K562 (cell line): Measurements from ENCODE around the gene ADAM20. TPM values are rescaled to one million over a fixed set of nuclear protein-coding genes. Genes with fewer than 3 reads are reported as not detected.

ENCODE experiments used
- ATAC-seq: fragments of 200-7000 bp; cut with Tn5 transposase; 3 replicates; pipeline ENCODE4 v1.9.1; 2020; ENCODE audit warnings: moderate library complexity
- BruUV-seq: library from RNA; stranded (reverse); fragments of 400-500 nt; replicated peaks from 2 replicates; lab custom pipeline; 2021; lab: Mats Ljungman, UMichigan
- CTCF ChIA-PET: fragments of 300-600 bp; formaldehyde crosslinking; extraction: SDS; loops from one replicate; lab custom pipeline; 2021; ENCODE audit warnings: low intra/inter-chr PET ratio; lab: Yijun Ruan, JAX
- POLR2A ChIA-PET: fragments of 300-600, 350-650 bp; sonication (Branson Sonifier 250); formaldehyde crosslinking; extraction: SDS; loops from one replicate; lab custom pipeline; 2021; ENCODE audit warnings: antibody characterized with exemption, inconsistent platforms; lab: Yijun Ruan, JAX
- DNase-seq, 4 experiments: peaks; one replicate each; pipeline versions ENCODE4 v3.0.0 to v3.0.0-alpha.2; 2011 to 2018; ENCODE audit warnings: low spot score in 3 of 4, mixed read lengths in 3 of 4; ENCODE audit errors: extremely low read depth in 1 of 4
- FAIRE-seq: peaks from 2 replicates; lab custom pipeline; 2011; peaks lifted over from hg19 to GRCh38; lab: Jason Lieb, UNC
- H2AFZ ChIP-seq: 2 replicates; pipeline ENCODE4 v1.6.0; 2011; ENCODE audit warnings: low read depth, low read length, control low read depth, inconsistent platforms
- H3K27ac ChIP-seq: fragments of 200-600 bp; 3 replicates; pipeline ENCODE4 v1.8.0; 2011; ENCODE audit warnings: low read depth, mild to moderate bottlenecking, control low read depth, inconsistent platforms, low read length, moderate library complexity, mixed read lengths; ENCODE audit errors: extremely low read depth
- H3K27me3 ChIP-seq, 2 experiments: fragments of 300-600 bp in 1 of 2; 2 replicates in 1 of 2; 3 replicates in 1 of 2; pipeline versions ENCODE4 v1.6.0 to v1.8.0; 2011; ENCODE audit warnings: inconsistent platforms in 2 of 2, low read length in 2 of 2, mild to moderate bottlenecking in 1 of 2, mixed read lengths in 1 of 2, moderate library complexity in 1 of 2; ENCODE audit not compliant: control insufficient read depth in 2 of 2, insufficient read depth in 2 of 2
- H3K36me3 ChIP-seq: fragments of 300-600 bp; 3 replicates; pipeline ENCODE4 v1.8.0; 2011; ENCODE audit warnings: mild to moderate bottlenecking, low read length, inconsistent platforms; ENCODE audit not compliant: control insufficient read depth, insufficient read depth
- H3K4me1 ChIP-seq, 2 experiments: fragments of 200-600 bp in 1 of 2; replicated peaks in 1 of 2; 2 replicates in 1 of 2; 3 replicates in 1 of 2; pipeline versions ENCODE4 v1.5.1 to v1.8.0; 2011; ENCODE audit warnings: inconsistent platforms in 2 of 2, low read length in 2 of 2, mild to moderate bottlenecking in 1 of 2, mixed read lengths in 1 of 2, moderate library complexity in 1 of 2; ENCODE audit not compliant: control insufficient read depth in 2 of 2, insufficient read depth in 2 of 2
- H3K4me2 ChIP-seq: 2 replicates; pipeline ENCODE4 v1.6.1; 2011; ENCODE audit warnings: low read length, control low read depth, inconsistent platforms, mixed read lengths; ENCODE audit not compliant: insufficient read depth
- H3K4me3 ChIP-seq: fragments of 200-600 bp; sonication (generic), shearing (Covaris generic); 2 replicates; pipeline ENCODE4 v1.5.1; 2016; ENCODE audit warnings: control low read depth, inconsistent platforms
- H3K79me2 ChIP-seq: fragments of 200-600 bp; 3 replicates; pipeline ENCODE4 v1.8.0; 2011; ENCODE audit warnings: low read length, inconsistent platforms; ENCODE audit not compliant: control insufficient read depth, insufficient read depth
- H3K9ac ChIP-seq, 2 experiments: 2 replicates each; pipeline versions ENCODE4 v1.6.0 to v1.6.1; 2011; ENCODE audit warnings: low read depth in 2 of 2, low read length in 2 of 2, control low read depth in 1 of 2, inconsistent platforms in 1 of 2, mild to moderate bottlenecking in 1 of 2, mixed read lengths in 1 of 2; ENCODE audit not compliant: insufficient read depth in 1 of 2
- H3K9me1 ChIP-seq: one replicate; pipeline ENCODE4 v1.6.0; 2011; ENCODE audit warnings: inconsistent platforms, mild to moderate bottlenecking, low read length, moderate library complexity; ENCODE audit not compliant: control insufficient read depth, insufficient read depth
- H3K9me3 ChIP-seq: replicated peaks from 2 replicates; pipeline ENCODE4 v1.5.1; 2011; ENCODE audit warnings: low read depth, low read length, inconsistent platforms; ENCODE audit not compliant: control insufficient read depth, insufficient read depth
- H4K20me1 ChIP-seq: replicated peaks from 2 replicates; pipeline ENCODE4 v1.6.1; 2011; ENCODE audit warnings: low read length, inconsistent platforms, mixed read lengths; ENCODE audit not compliant: control insufficient read depth, insufficient read depth
- ASH1L ChIP-seq: fragments of 450-650 bp; IDR thresholded peaks from 2 replicates; pipeline ENCODE4 v1.6.1; 2018; ENCODE audit warnings: borderline replicate concordance, mild to moderate bottlenecking, low read depth; ENCODE audit not compliant: partially characterized antibody
- BACH1 ChIP-seq: fragments of 200-800 bp; sonication (Bioruptor generic); IDR thresholded peaks from 2 replicates; pipeline ENCODE4 v1.6.1; 2016; ENCODE audit warnings: missing genetic modification characterization, missing compliant biosample characterization
- GATA2 ChIP-seq: sonication (generic); formaldehyde crosslinking; IDR thresholded peaks from 2 replicates; pipeline ENCODE4 v1.4.0; 2020; ENCODE audit warnings: mild to moderate bottlenecking, missing genetic modification reagents
- PCBP1 ChIP-seq: fragments of 200-400 bp; formaldehyde crosslinking; IDR thresholded peaks from 2 replicates; pipeline ENCODE4 v1.6.1; 2018; ENCODE audit warnings: mild to moderate bottlenecking, low read depth, low read length; ENCODE audit not compliant: poor library complexity, severe bottlenecking
- RBM22 ChIP-seq: fragments of 200-400 bp; formaldehyde crosslinking; IDR thresholded peaks from 2 replicates; pipeline ENCODE4 v1.6.1; 2018; ENCODE audit warnings: low read length, low read depth; ENCODE audit not compliant: poor library complexity, severe bottlenecking
- RNF2 ChIP-seq: sonication (generic); IDR thresholded peaks from 2 replicates; pipeline ENCODE4 v1.6.1; 2016
- TEAD4 ChIP-seq, 2 experiments: sonication (generic) in 1 of 2; formaldehyde crosslinking in 1 of 2; IDR thresholded peaks; 2 replicates each; pipeline versions ENCODE4 v1.6.1 to v1.8.0; 2012 to 2022; ENCODE audit warnings: borderline replicate concordance in 1 of 2, inconsistent platforms in 1 of 2, low read length in 1 of 2, mild to moderate bottlenecking in 1 of 2, missing genetic modification reagents in 1 of 2
- WGBS: fragments of 100-300 bp; shearing (Covaris generic); methylation state at CpG from one replicate; pipeline ENCODE4 v1.1.6; 2016; ENCODE audit warnings: low coverage, mixed read lengths; ENCODE audit not compliant: insufficient coverage; ENCODE audit errors: missing lambda C conversion rate; 5-methylcytosine and 5-hydroxymethylcytosine counted together
- in situ Hi-C: fragments of 300-500 bp; cut with MboI; formaldehyde crosslinking; loops from 4 replicates; pipeline ENCODE4 v1.15.0; 2018; ENCODE audit warnings: inconsistent platforms, mixed read lengths
- intact Hi-C: fragments of 100-400 bp; cut with micrococcal nuclease; formaldehyde crosslinking; loops from 2 replicates; pipeline ENCODE4 v1.14.2; 2022
- polyA plus RNA-seq, 8 experiments: library from polyadenylated mRNA; depleted of rRNA in 4 of 8; stranded (reverse) in 5 of 8; unstranded in 3 of 8; fragments of >200 nt; fragmentation: Nextera tagmentation in 2 of 8; fragmentation: Illumina TruSeq in 1 of 8; extraction: Ambion mirVana in 2 of 8; extraction: Trizol in 1 of 8; gene quantifications; 2 replicates each; pipeline versions ENCODE4 v1.2.1 to v1.2.3, GENCODE V29; 2011 to 2014; ENCODE audit warnings: inconsistent platforms in 1 of 8, missing spikeins in 1 of 8
- total RNA-seq, 7 experiments: library from RNA; depleted of rRNA in 6 of 7; stranded (reverse); fragments of >200 nt in 6 of 7; fragmentation: Illumina TruSeq in 2 of 7; extraction: Trizol in 2 of 7; gene quantifications; 2 replicates each; pipeline versions ENCODE4 v1.2.1 to v1.2.3, GENCODE V29; 2011 to 2021; ENCODE audit warnings: low replicate concordance in 1 of 7
- TF ChIP-seq, protein P1 (sequence below): fragments of 450-650 bp; conservative IDR thresholded peaks from 2 replicates; pipeline ENCODE4 v1.6.1; 2016; ENCODE audit warnings: missing genetic modification characterization, low read depth, mild to moderate bottlenecking, control low read depth, missing compliant biosample characterization
- TF ChIP-seq, protein P2 (sequence below): IDR thresholded peaks from 2 replicates; pipeline ENCODE4 v1.6.1; 2011; ENCODE audit warnings: borderline replicate concordance, low read depth, mild to moderate bottlenecking, moderate library complexity, low read length; ENCODE audit not compliant: insufficient read depth, poor library complexity, severe bottlenecking
- TF ChIP-seq, protein P3 (sequence below): conservative IDR thresholded peaks from 2 replicates; pipeline ENCODE4 v1.6.1; 2011; ENCODE audit warnings: low read depth, mild to moderate bottlenecking, low read length; ENCODE audit not compliant: control insufficient read depth
- TF ChIP-seq, protein P4 (sequence below): fragments of 450-650 bp; IDR thresholded peaks from 2 replicates; pipeline ENCODE4 v1.6.1; 2016; ENCODE audit warnings: low read depth, mild to moderate bottlenecking, moderate library complexity
- TF ChIP-seq, protein P5 (sequence below): fragments of 450-650 bp; IDR thresholded peaks from 2 replicates; pipeline ENCODE4 v1.6.1; 2016; ENCODE audit warnings: mild to moderate bottlenecking

ADAM20 gene
- total and polyA plus RNA-seq, 9 of the 15 experiments (the other 6 are each of a cell fraction or from before 2014, with no cell fraction given): 0.03 to 0.15 (median 0.04) TPM; not detected in 5

DNA sequence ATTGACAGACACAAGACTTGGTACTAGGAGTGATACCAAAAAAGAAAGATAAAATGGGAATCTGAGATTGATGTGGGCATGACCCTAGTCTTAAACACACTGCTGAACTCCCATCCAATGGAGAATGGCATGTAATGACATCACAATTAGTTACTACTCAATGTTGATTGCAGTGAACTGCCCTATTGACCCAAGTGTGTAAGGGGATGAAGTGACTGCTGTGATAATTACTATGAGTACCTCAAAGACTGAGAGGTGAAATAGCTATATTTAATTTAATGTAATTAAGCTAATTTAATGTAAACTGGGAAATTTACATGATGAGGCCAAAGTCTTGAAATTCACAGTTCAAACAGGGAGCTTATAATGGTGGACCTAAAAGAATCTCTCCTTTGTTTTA, at the start of gene ADAM20 (continued):
- TF ChIP-seq, protein P1, sequence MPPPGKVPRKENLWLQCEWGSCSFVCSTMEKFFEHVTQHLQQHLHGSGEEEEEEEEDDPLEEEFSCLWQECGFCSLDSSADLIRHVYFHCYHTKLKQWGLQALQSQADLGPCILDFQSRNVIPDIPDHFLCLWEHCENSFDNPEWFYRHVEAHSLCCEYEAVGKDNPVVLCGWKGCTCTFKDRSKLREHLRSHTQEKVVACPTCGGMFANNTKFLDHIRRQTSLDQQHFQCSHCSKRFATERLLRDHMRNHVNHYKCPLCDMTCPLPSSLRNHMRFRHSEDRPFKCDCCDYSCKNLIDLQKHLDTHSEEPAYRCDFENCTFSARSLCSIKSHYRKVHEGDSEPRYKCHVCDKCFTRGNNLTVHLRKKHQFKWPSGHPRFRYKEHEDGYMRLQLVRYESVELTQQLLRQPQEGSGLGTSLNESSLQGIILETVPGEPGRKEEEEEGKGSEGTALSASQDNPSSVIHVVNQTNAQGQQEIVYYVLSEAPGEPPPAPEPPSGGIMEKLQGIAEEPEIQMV (tag): no peak
- no peak for TF ChIP-seq BACH1 (tag)
- TF ChIP-seq GATA2: no peak

DNA sequence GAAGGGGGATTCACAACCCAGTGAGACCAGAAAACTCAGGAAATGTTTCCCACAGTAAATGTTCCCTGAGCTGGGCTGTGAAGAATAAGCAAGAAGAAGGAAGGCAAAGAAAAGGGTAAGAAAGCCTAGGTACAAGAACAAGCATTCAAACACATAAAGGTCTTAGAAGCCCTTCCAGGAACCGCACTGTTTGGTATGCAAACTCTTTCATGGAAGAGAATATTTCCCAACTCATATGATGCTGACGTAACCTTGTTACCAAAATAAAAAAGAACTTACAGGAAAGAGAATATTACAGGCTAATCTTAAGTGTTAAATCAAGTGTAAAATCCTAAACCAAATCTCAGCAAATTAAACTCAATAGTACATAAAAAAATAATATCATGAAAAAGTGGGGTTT, 42.1 kb upstream of the ADAM20 start:
- FAIRE-seq: no peak
- no peak for DNase-seq
- Histone ChIP-seq H4K20me1 (no peaks in the 10 kb centered on the region), H3K4me1 (no peaks in the 10 kb centered on the region), H3K27ac (no peak overlapping the region), H2AFZ (no peak overlapping the region), H3K36me3 (peaks cover 7% of the 10 kb centered on the region; the same call in 1 of the 3 replicates), H3K9me1 (no peaks in the 10 kb centered on the region), H3K9me3 (no peaks in the 10 kb centered on the region), H3K4me3 (no peak overlapping the region), H3K79me2 (no peaks in the 10 kb centered on the region), H3K27me3 (no peaks in the 10 kb centered on the region), H3K4me2 (no peak overlapping the region), H3K9ac (no peak overlapping the region)
- intact Hi-C loops (no loop called here), in situ Hi-C loops (no loop called here)
- BruUV-seq: no TSS peak
- ChIA-PET CTCF (no interaction called here), POLR2A (no interaction called here)
- 66% methylated on average over 2 of the region's 2 CpGs for WGBS
- no peak for ATAC-seq
- TF ChIP-seq PCBP1 (no peak), RNF2 (no peak), RBM22 (no peak), ASH1L (no peak), TEAD4 (IDR thresholded peaks at IDR 0.05; ENCODE audit: low read length) (no peak), TEAD4 (CRISPR knock-in tag; IDR thresholded peaks at IDR 0.05; ENCODE audit: borderline replicate concordance) (no peak)
- TF ChIP-seq, protein P2, sequence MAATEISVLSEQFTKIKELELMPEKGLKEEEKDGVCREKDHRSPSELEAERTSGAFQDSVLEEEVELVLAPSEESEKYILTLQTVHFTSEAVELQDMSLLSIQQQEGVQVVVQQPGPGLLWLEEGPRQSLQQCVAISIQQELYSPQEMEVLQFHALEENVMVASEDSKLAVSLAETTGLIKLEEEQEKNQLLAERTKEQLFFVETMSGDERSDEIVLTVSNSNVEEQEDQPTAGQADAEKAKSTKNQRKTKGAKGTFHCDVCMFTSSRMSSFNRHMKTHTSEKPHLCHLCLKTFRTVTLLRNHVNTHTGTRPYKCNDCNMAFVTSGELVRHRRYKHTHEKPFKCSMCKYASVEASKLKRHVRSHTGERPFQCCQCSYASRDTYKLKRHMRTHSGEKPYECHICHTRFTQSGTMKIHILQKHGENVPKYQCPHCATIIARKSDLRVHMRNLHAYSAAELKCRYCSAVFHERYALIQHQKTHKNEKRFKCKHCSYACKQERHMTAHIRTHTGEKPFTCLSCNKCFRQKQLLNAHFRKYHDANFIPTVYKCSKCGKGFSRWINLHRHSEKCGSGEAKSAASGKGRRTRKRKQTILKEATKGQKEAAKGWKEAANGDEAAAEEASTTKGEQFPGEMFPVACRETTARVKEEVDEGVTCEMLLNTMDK: no peak
- TF ChIP-seq, protein P3, sequence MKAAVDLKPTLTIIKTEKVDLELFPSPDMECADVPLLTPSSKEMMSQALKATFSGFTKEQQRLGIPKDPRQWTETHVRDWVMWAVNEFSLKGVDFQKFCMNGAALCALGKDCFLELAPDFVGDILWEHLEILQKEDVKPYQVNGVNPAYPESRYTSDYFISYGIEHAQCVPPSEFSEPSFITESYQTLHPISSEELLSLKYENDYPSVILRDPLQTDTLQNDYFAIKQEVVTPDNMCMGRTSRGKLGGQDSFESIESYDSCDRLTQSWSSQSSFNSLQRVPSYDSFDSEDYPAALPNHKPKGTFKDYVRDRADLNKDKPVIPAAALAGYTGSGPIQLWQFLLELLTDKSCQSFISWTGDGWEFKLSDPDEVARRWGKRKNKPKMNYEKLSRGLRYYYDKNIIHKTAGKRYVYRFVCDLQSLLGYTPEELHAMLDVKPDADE: no peak
- TF ChIP-seq, protein P4, sequence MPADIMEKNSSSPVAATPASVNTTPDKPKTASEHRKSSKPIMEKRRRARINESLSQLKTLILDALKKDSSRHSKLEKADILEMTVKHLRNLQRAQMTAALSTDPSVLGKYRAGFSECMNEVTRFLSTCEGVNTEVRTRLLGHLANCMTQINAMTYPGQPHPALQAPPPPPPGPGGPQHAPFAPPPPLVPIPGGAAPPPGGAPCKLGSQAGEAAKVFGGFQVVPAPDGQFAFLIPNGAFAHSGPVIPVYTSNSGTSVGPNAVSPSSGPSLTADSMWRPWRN: no peak
- TF ChIP-seq, protein P5, sequence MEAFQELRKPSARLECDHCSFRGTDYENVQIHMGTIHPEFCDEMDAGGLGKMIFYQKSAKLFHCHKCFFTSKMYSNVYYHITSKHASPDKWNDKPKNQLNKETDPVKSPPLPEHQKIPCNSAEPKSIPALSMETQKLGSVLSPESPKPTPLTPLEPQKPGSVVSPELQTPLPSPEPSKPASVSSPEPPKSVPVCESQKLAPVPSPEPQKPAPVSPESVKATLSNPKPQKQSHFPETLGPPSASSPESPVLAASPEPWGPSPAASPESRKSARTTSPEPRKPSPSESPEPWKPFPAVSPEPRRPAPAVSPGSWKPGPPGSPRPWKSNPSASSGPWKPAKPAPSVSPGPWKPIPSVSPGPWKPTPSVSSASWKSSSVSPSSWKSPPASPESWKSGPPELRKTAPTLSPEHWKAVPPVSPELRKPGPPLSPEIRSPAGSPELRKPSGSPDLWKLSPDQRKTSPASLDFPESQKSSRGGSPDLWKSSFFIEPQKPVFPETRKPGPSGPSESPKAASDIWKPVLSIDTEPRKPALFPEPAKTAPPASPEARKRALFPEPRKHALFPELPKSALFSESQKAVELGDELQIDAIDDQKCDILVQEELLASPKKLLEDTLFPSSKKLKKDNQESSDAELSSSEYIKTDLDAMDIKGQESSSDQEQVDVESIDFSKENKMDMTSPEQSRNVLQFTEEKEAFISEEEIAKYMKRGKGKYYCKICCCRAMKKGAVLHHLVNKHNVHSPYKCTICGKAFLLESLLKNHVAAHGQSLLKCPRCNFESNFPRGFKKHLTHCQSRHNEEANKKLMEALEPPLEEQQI: no peak
